HEK293T (cell line): ENCODE measurements around the gene JAKMIP2.
"Not testable (repeated sequence)": the region's sequence is repeated elsewhere in the genome, so short reads cannot be mapped to it uniquely, and the experiment has no call there.

Experiments used
- CTCF ChIA-PET: fragments of 350-600 bp; formaldehyde crosslinking; extraction: SDS; loops from one replicate; lab custom pipeline; 2021; ENCODE audit warnings: antibody characterized with exemption, inconsistent platforms; lab: Yijun Ruan, JAX
- POLR2A ChIA-PET: fragments of 350-600 bp; formaldehyde crosslinking; extraction: SDS; loops from one replicate; lab custom pipeline; 2020; ENCODE audit warnings: antibody characterized with exemption, inconsistent platforms; lab: Yijun Ruan, JAX
- DNase-seq: peaks from one replicate; pipeline ENCODE4 v3.0.0; 2012; ENCODE audit warnings: mixed read lengths; ENCODE audit errors: extremely low spot score
- ARNT ChIP-seq: fragments of 450-650 bp; IDR thresholded peaks from 2 replicates; pipeline ENCODE4 v1.6.1; 2017; ENCODE audit warnings: mild to moderate bottlenecking
- BHLHE40 ChIP-seq: fragments of 450-650 bp; IDR thresholded peaks from 2 replicates; pipeline ENCODE4 v1.6.1; 2016; ENCODE audit warnings: mild to moderate bottlenecking, moderate library complexity, borderline replicate concordance
- CTBP1 ChIP-seq: fragments of 450-650 bp; IDR thresholded peaks from 2 replicates; pipeline ENCODE4 v1.6.1; 2016; ENCODE audit warnings: borderline replicate concordance
- ELF4 ChIP-seq: fragments of 450-650 bp; IDR thresholded peaks from 2 replicates; pipeline ENCODE4 v1.6.1; 2017; ENCODE audit warnings: antibody characterized with exemption
- FOXA1 ChIP-seq: fragments of 450-650 bp; IDR thresholded peaks from 2 replicates; pipeline ENCODE4 v1.6.1; 2016; ENCODE audit warnings: mild to moderate bottlenecking
- FOXK2 ChIP-seq: fragments of 450-650 bp; IDR thresholded peaks from 2 replicates; pipeline ENCODE4 v1.6.1; 2016; ENCODE audit warnings: mild to moderate bottlenecking
- FOXM1 ChIP-seq: fragments of 450-650 bp; IDR thresholded peaks from 2 replicates; pipeline ENCODE4 v1.6.1; 2017; ENCODE audit warnings: mild to moderate bottlenecking, borderline replicate concordance
- HDGF ChIP-seq: fragments of 450-650 bp; IDR thresholded peaks from 2 replicates; pipeline ENCODE4 v1.6.1; 2017; ENCODE audit warnings: antibody characterized with exemption, borderline replicate concordance
- L3MBTL2 ChIP-seq: fragments of 450-650 bp; conservative IDR thresholded peaks from 2 replicates; pipeline ENCODE4 v1.6.1; 2016; ENCODE audit warnings: mild to moderate bottlenecking
- LEF1 ChIP-seq: fragments of 450-650 bp; IDR thresholded peaks from 2 replicates; pipeline ENCODE4 v1.6.1; 2017; ENCODE audit warnings: mild to moderate bottlenecking, borderline replicate concordance
- NFRKB ChIP-seq: fragments of 450-650 bp; IDR thresholded peaks from 2 replicates; pipeline ENCODE4 v1.6.1; 2016; ENCODE audit warnings: mild to moderate bottlenecking, moderate library complexity
- PKNOX1 ChIP-seq: fragments of 450-650 bp; IDR thresholded peaks from 2 replicates; pipeline ENCODE4 v1.6.1; 2016
- SP1 ChIP-seq: fragments of 450-650 bp; IDR thresholded peaks from 2 replicates; pipeline ENCODE4 v1.6.1; 2017
- SUZ12 ChIP-seq: fragments of 450-650 bp; IDR thresholded peaks from 2 replicates; pipeline ENCODE4 v1.6.1; 2016; ENCODE audit warnings: mild to moderate bottlenecking
- TARDBP ChIP-seq: fragments of 450-650 bp; IDR thresholded peaks from 2 replicates; pipeline ENCODE4 v1.6.1; 2016
- ZNF384 ChIP-seq: fragments of 450-650 bp; IDR thresholded peaks from 2 replicates; pipeline ENCODE4 v1.6.1; 2016

Gene JAKMIP2

DNA sequence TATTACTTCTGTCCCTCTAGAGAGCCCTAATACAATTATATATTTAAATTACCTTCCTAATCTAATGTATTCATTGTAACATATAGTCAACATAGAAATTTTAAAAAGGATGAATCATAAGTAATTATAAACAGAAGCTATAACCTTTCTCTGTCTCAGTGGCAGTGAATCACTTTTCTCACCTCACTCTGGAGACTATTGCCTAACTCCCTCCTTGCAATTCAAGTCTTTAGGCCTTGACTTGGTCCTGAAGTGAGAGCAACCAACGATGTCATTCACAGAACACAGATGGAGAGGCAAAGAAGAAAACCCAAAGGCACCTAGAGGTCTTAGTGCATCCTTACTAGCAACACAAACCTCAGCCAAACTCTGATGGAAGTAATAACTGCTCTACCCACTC is 139.4 kb downstream of the JAKMIP2 start:
- POLR2A ChIA-PET: no interaction called here
- CTCF ChIA-PET: no interaction called here
- TF ChIP-seq LEF1: no peak
- TF ChIP-seq SUZ12: no peak
- no peak for TF ChIP-seq TARDBP
- no peak for TF ChIP-seq ARNT
- no peak for TF ChIP-seq FOXA1
- no peak for TF ChIP-seq FOXK2
- no peak for TF ChIP-seq L3MBTL2
- TF ChIP-seq PKNOX1: no peak
- TF ChIP-seq SP1: no peak
- TF ChIP-seq HDGF: no peak
- TF ChIP-seq FOXM1: no peak
- TF ChIP-seq ZNF384: no peak
- no peak for TF ChIP-seq CTBP1
- no peak for TF ChIP-seq BHLHE40
- TF ChIP-seq ELF4: no peak
- TF ChIP-seq NFRKB: no peak
- no peak for DNase-seq

DNA sequence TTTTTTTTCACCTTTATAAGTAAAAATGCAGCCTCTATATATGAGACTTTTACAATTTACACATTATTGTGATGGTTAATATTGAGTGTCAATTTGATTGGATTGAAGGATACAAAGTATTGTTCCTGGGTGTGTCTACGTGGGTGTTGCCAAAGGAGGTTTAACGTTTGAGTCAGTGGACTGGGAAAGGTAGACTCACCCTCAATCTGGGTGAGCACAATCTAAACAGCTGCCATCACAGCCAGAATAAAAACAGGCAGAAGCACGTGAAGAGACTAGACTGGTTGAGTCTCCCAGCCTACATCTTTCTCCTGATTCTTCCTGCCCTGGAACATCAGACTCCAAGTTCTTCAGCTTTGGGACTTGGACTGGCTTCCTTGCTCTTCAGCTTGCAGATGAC is 139.9 kb downstream of the JAKMIP2 start:
- ChIA-PET CTCF (no interaction called here), POLR2A (no interaction called here)
- no peak for TF ChIP-seq HDGF
- TF ChIP-seq FOXA1: no peak
- TF ChIP-seq SUZ12: no peak
- no peak for TF ChIP-seq LEF1
- TF ChIP-seq BHLHE40: no peak
- TF ChIP-seq NFRKB: no peak
- TF ChIP-seq ARNT: no peak
- TF ChIP-seq PKNOX1: no peak
- no peak for TF ChIP-seq FOXM1
- TF ChIP-seq CTBP1: no peak
- no peak for TF ChIP-seq ZNF384
- DNase-seq: no peak

- DNase-seq: no peak
- ChIA-PET POLR2A (no interaction called here), CTCF (no interaction called here)
- TF ChIP-seq CTBP1 (no peak), FOXA1 (no peak), SUZ12 (no peak), BHLHE40 (no peak), L3MBTL2 (no peak), TARDBP (no peak), FOXK2 (no peak), ZNF384 (no peak), HDGF (no peak), ELF4 (no peak), NFRKB (no peak), FOXM1 (no peak), LEF1 (no peak), PKNOX1 (no peak), SP1 (no peak)
Measured at GRCh38 chr5:147639321-147639720, 143.2 kb downstream of the JAKMIP2 start.

- DNase-seq: no peak
- TF ChIP-seq FOXM1 (no peak), ELF4 (no peak), FOXA1 (no peak), FOXK2 (no peak), ARNT (no peak), CTBP1 (no peak), SP1 (no peak), LEF1 (no peak), TARDBP (no peak), L3MBTL2 (no peak), BHLHE40 (no peak), SUZ12 (no peak), NFRKB (no peak)
- ChIA-PET POLR2A (no interaction called here), CTCF (interaction anchor here (1.0 kb wide), 1 partner anchor 9 kb away, joined by 12 read pairs; no protein-coding TSS in a partner anchor)
Measured at GRCh38 chr5:147636729-147636984, 145.9 kb downstream of the JAKMIP2 start.

GRCh38 chr5:147635882-147636728 is 146.4 kb downstream of the JAKMIP2 start:
- no peak for TF ChIP-seq CTBP1
- no peak for TF ChIP-seq ZNF384
- TF ChIP-seq LEF1: no peak
- no peak for TF ChIP-seq FOXK2
- no peak for TF ChIP-seq ARNT
- no peak for TF ChIP-seq HDGF
- no peak for TF ChIP-seq PKNOX1
- no peak for TF ChIP-seq TARDBP
- TF ChIP-seq SUZ12: no peak
- TF ChIP-seq SP1: no peak
- no peak for TF ChIP-seq L3MBTL2
- TF ChIP-seq FOXM1: no peak
- no peak for TF ChIP-seq ELF4
- no peak for TF ChIP-seq NFRKB
- no peak for TF ChIP-seq BHLHE40
- no peak for TF ChIP-seq FOXA1
- ChIA-PET POLR2A (no interaction called here), CTCF (interaction anchor here (1.0 kb wide), 1 partner anchor 9 kb away, joined by 12 read pairs; no protein-coding TSS in a partner anchor)
- no peak for DNase-seq

GRCh38 chr5:147635439-147635838 is 147.1 kb downstream of the JAKMIP2 start:
- POLR2A ChIA-PET, DNase-seq, CTCF ChIA-PET: not testable (repeated sequence)
